Measurements from ENCODE around the gene PXN. TPM values are rescaled to one million over a fixed set of nuclear protein-coding genes. Genes with fewer than 3 reads are reported as not detected.

The PXN gene
- total RNA-seq, 6 experiments from 2014 or later = 15.1 to 32.6 (median 24.1) TPM

GRCh38 chr12:120212301-120212700 lies 53.2 kb downstream of the PXN start:
- DNase-seq (no peak), ATAC-seq (no peak)

GRCh38 chr12:120211904-120212283 lies 53.6 kb downstream of the PXN start:
- no peak for DNase-seq
- Histone ChIP-seq H3K27me3 (no peaks in the 10 kb centered on the region), H3K27ac (no peak overlapping the region), H3K9me3 (no peaks in the 10 kb centered on the region), H3K4me3 (no peak overlapping the region), H3K4me1 (peaks cover 0 to 5% (median 0%) of the 10 kb centered on the region in 4 donors), H3K36me3 (peaks cover 0 to 44% (median 16%) of the 10 kb centered on the region in 4 donors)
- no peak for TF ChIP-seq POLR2A (IDR thresholded peaks at IDR 0.05)
- TF ChIP-seq CTCF (IDR thresholded peaks at IDR 0.05) = no peak
- WGBS (ENCODE audit: insufficient coverage, low coverage, low lambda C conversion rate, missing lambda C conversion rate) = 40% methylated on average over 1 of the region's 9 CpGs
- intact Hi-C loops (cut with DNase I) = no loop called here
- ATAC-seq = no peak

More at GRCh38 chr12:120212301-120212700, 53.2 kb downstream of the PXN start:
- Histone ChIP-seq H3K27ac (no peak overlapping the region), H3K4me1 (peaks cover 0 to under 1% (median 0%) of the 10 kb centered on the region in 4 donors), H3K9me3 (no peaks in the 10 kb centered on the region), H3K4me3 (no peak overlapping the region), H3K36me3 (peaks cover 0 to 44% (median 16%) of the 10 kb centered on the region in 4 donors), H3K27me3 (no peaks in the 10 kb centered on the region)
- 100% methylated on average over 4 of the region's 24 CpGs for WGBS (ENCODE audit: insufficient coverage, low coverage, low lambda C conversion rate, missing lambda C conversion rate)
- intact Hi-C loops (cut with DNase I) = no loop called here
- no peak for TF ChIP-seq POLR2A (IDR thresholded peaks at IDR 0.05)
- no peak for TF ChIP-seq CTCF (IDR thresholded peaks at IDR 0.05)

- WGBS (ENCODE audit: insufficient coverage, low coverage, low lambda C conversion rate, missing lambda C conversion rate) = 80% methylated on average over 10 of the region's 12 CpGs
- TF ChIP-seq POLR2A (IDR thresholded peaks at IDR 0.05) (no peak), CTCF (IDR thresholded peaks at IDR 0.05) (no peak)
- Histone ChIP-seq H3K4me3 (no peak overlapping the region), H3K36me3 (peaks cover 0 to 44% (median 16%) of the 10 kb centered on the region in 4 donors), H3K27ac (no peak overlapping the region), H3K4me1 (peaks cover 0 to 10% (median 0%) of the 10 kb centered on the region in 4 donors), H3K27me3 (no peaks in the 10 kb centered on the region), H3K9me3 (no peaks in the 10 kb centered on the region)
- ATAC-seq = no peak
- intact Hi-C loops (cut with DNase I) = no loop called here
- DNase-seq = no peak
Observed at GRCh38 chr12:120211243-120211903, 54.2 kb downstream of the PXN start.

GRCh38 chr12:120209851-120210250 lies 55.7 kb downstream of the PXN start:
- no peak for DNase-seq
- peaks cover 0 to 39% (median 14%) of the 10 kb centered on the region in 4 donors for H3K36me3 ChIP-seq

More at GRCh38 chr12:120209851-120210250, 55.7 kb downstream of the PXN start:
- Histone ChIP-seq H3K9me3 (no peaks in the 10 kb centered on the region), H3K27ac (no peak overlapping the region), H3K4me3 (no peak overlapping the region), H3K27me3 (no peaks in the 10 kb centered on the region), H3K4me1 (peaks cover 0 to 10% (median 0%) of the 10 kb centered on the region in 4 donors)
- ATAC-seq = peak in 1 of 4 donors; percentile 7
- TF ChIP-seq POLR2A (IDR thresholded peaks at IDR 0.05) (no peak), CTCF (IDR thresholded peaks at IDR 0.05) (no peak)
- intact Hi-C loops (cut with DNase I) = no loop called here
- WGBS (ENCODE audit: insufficient coverage, low coverage, low lambda C conversion rate, missing lambda C conversion rate) = 91% methylated on average over 10 of the region's 13 CpGs

All from right lobe of liver (tissue), 6 donors.